K562 (cell line): ENCODE measurements around the gene DYNLT5. TPM values are rescaled to one million over a fixed set of nuclear protein-coding genes. Genes with fewer than 3 reads are reported as not detected.

ENCODE experiments used
- ARHGAP35 ChIP-seq: fragments of 450-650 bp; IDR thresholded peaks from 2 replicates; pipeline ENCODE4 v1.6.1; 2018; ENCODE audit not compliant: partially characterized antibody
- CAMTA2 ChIP-seq: fragments of 250-450 bp; sonication (Bioruptor Pico); conservative IDR thresholded peaks from 2 replicates; pipeline ENCODE4 v1.5.1; 2022
- CHD2 ChIP-seq: IDR thresholded peaks from 2 replicates; pipeline ENCODE4 v1.6.1; 2011; ENCODE audit warnings: low read depth, low read length
- CHD4 ChIP-seq: fragments of 200-600 bp; sonication (generic); IDR thresholded peaks from 3 replicates; pipeline ENCODE4 v1.6.1; 2012; ENCODE audit warnings: low read depth, mild to moderate bottlenecking, mixed read lengths, low read length, inconsistent platforms; ENCODE audit not compliant: insufficient read depth, insufficient replicate concordance, poor library complexity, severe bottlenecking
- DEAF1 ChIP-seq: fragments of 450-650 bp; formaldehyde crosslinking; IDR thresholded peaks from 2 replicates; pipeline ENCODE4 v1.4.0; 2020; ENCODE audit warnings: mild to moderate bottlenecking, moderate library complexity
- EGR1 ChIP-seq: fragments of 450-650 bp; conservative IDR thresholded peaks from 2 replicates; pipeline ENCODE4 v1.6.1; 2017; ENCODE audit warnings: mild to moderate bottlenecking
- HES1 ChIP-seq: fragments of 450-650 bp; IDR thresholded peaks from 2 replicates; pipeline ENCODE4 v1.6.1; 2016; ENCODE audit warnings: low read depth, mild to moderate bottlenecking, moderate library complexity
- HNRNPLL ChIP-seq: fragments of 200-400 bp; formaldehyde crosslinking; IDR thresholded peaks from 2 replicates; pipeline ENCODE4 v1.6.1; 2017; ENCODE audit warnings: low read length, low read depth, mild to moderate bottlenecking; ENCODE audit not compliant: poor library complexity, severe bottlenecking
- KAT8 ChIP-seq: fragments of 450-650 bp; IDR thresholded peaks from 2 replicates; pipeline ENCODE4 v1.6.1; 2016; ENCODE audit warnings: low read depth, mild to moderate bottlenecking
- NFIX ChIP-seq: fragments of 250-450 bp; sonication (Bioruptor Pico); IDR thresholded peaks from 2 replicates; pipeline ENCODE4 v1.4.0; 2020; ENCODE audit warnings: low read depth, mild to moderate bottlenecking, moderate library complexity
- NR2C2 ChIP-seq, 2 experiments: fragments of 200-800 bp in 1 of 2; sonication (Bioruptor generic) in 1 of 2; sonication (generic) in 1 of 2; formaldehyde crosslinking in 1 of 2; IDR thresholded peaks; 2 replicates each; pipeline versions ENCODE4 v1.6.1 to v1.8.0; 2016 to 2022; ENCODE audit warnings: mild to moderate bottlenecking in 1 of 2, missing compliant biosample characterization in 1 of 2, missing genetic modification characterization in 1 of 2, missing genetic modification reagents in 1 of 2
- POLR2AphosphoS2 ChIP-seq: IDR thresholded peaks from 2 replicates; pipeline ENCODE4 v1.6.1; 2012; ENCODE audit warnings: low read length, improper control_type of control experiment
- POLR3A ChIP-seq: IDR thresholded peaks from 2 replicates; pipeline ENCODE4 v1.6.1; 2011; ENCODE audit warnings: borderline replicate concordance, mild to moderate bottlenecking, moderate library complexity; ENCODE audit not compliant: insufficient read length, insufficient read depth; ENCODE audit errors: extremely low read depth
- RBM22 ChIP-seq: fragments of 200-400 bp; formaldehyde crosslinking; IDR thresholded peaks from 2 replicates; pipeline ENCODE4 v1.6.1; 2018; ENCODE audit warnings: low read length, low read depth; ENCODE audit not compliant: poor library complexity, severe bottlenecking
- RFX1 ChIP-seq: fragments of 450-650 bp; IDR thresholded peaks from 2 replicates; pipeline ENCODE4 v1.6.1; 2016; ENCODE audit warnings: mild to moderate bottlenecking, moderate library complexity
- SAFB ChIP-seq: fragments of 200-400 bp; formaldehyde crosslinking; IDR thresholded peaks from 2 replicates; pipeline ENCODE4 v1.6.1; 2017; ENCODE audit warnings: low read depth, low read length, borderline replicate concordance
- SIRT6 ChIP-seq: IDR thresholded peaks from one replicate; pipeline ENCODE4 v1.6.1; 2012; ENCODE audit warnings: low read depth, mild to moderate bottlenecking, control low read depth, inconsistent platforms, low read length, moderate library complexity
- TRIM25 ChIP-seq: fragments of 450-650 bp; IDR thresholded peaks from 2 replicates; pipeline ENCODE4 v1.7.0; 2016; ENCODE audit warnings: borderline replicate concordance
- U2AF2 ChIP-seq: fragments of 200-400 bp; formaldehyde crosslinking; optimal IDR thresholded peaks from 2 replicates; pipeline ENCODE3; 2017; ENCODE audit warnings: low read depth, mild to moderate bottlenecking, low read length
- ZNF124 ChIP-seq: sonication (generic); formaldehyde crosslinking; IDR thresholded peaks from 2 replicates; pipeline ENCODE4 v1.8.1; 2022; ENCODE audit warnings: missing genetic modification reagents
- ZNF24 ChIP-seq: fragments of 450-650 bp; IDR thresholded peaks from 2 replicates; pipeline ENCODE4 v1.6.1; 2016
- ZNF316 ChIP-seq: fragments of 450-650 bp; IDR thresholded peaks from 2 replicates; pipeline ENCODE4 v1.6.1; 2016
- ZNF408 ChIP-seq: fragments of 250-450 bp; sonication (Bioruptor Pico); IDR thresholded peaks from 2 replicates; pipeline ENCODE4 v1.4.0; 2020; ENCODE audit warnings: low read depth, mild to moderate bottlenecking, moderate library complexity
- ZNF41 ChIP-seq: fragments of 250-450 bp; sonication (Bioruptor Pico); conservative IDR thresholded peaks from 2 replicates; pipeline ENCODE4 v1.4.0; 2020; ENCODE audit warnings: mild to moderate bottlenecking
- ZNF584 ChIP-seq: fragments of 200-800 bp; sonication (Bioruptor generic); IDR thresholded peaks from 2 replicates; pipeline ENCODE4 v1.6.1; 2016; ENCODE audit warnings: low read depth, mild to moderate bottlenecking, missing genetic modification characterization, missing compliant biosample characterization
- polyA plus RNA-seq, 8 experiments: library from polyadenylated mRNA; depleted of rRNA in 4 of 8; stranded (reverse) in 5 of 8; unstranded in 3 of 8; fragments of >200 nt; fragmentation: Nextera tagmentation in 2 of 8; fragmentation: Illumina TruSeq in 1 of 8; extraction: Ambion mirVana in 2 of 8; extraction: Trizol in 1 of 8; gene quantifications; 2 replicates each; pipeline versions ENCODE4 v1.2.1 to v1.2.3, GENCODE V29; 2011 to 2014; ENCODE audit warnings: inconsistent platforms in 1 of 8, missing spikeins in 1 of 8
- total RNA-seq, 7 experiments: library from RNA; depleted of rRNA in 6 of 7; stranded (reverse); fragments of >200 nt in 6 of 7; fragmentation: Illumina TruSeq in 2 of 7; extraction: Trizol in 2 of 7; gene quantifications; 2 replicates each; pipeline versions ENCODE4 v1.2.1 to v1.2.3, GENCODE V29; 2011 to 2021; ENCODE audit warnings: low replicate concordance in 1 of 7

DYNLT5 gene
- total and polyA plus RNA-seq, 9 of the 15 experiments (the other 6 are each of a cell fraction or from before 2014, with no cell fraction given) = not detected

DNA sequence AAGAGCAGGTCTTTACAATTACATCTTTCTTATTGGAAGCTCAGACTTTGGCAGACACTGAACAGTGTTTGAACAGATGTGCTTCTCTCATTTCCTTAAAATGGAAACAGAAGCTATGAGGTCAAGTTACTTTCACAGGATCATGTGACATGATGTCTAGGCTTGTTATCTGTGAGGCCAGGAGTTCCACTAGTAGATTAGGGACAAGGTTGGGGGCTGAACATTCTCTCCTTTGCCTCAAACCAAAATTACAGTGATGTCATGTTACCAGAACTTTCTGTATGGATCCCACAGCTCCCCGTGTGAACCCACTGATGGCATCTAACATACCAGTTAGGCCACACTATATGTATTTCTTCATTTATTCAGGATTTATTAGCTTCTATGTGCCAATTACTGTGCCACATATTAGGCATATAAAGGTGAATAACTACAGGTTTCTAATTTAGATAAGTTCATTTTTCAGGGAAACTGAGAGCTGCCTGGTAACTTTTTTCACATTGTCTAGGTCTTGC is 6.0 kb downstream of the DYNLT5 start (continued):
- TF ChIP-seq U2AF2 = no peak
- peak; percentile 66 for TF ChIP-seq HES1
- no peak for TF ChIP-seq CHD2
- TF ChIP-seq CAMTA2 = no peak
- no peak for TF ChIP-seq POLR3A
- peak; percentile 25 for TF ChIP-seq ZNF24
- no peak for TF ChIP-seq SIRT6
- TF ChIP-seq ZNF584 = no peak; the same call in 1 of the 2 replicates
- no peak for TF ChIP-seq CHD4
- TF ChIP-seq POLR2AphosphoS2 = no peak
- TF ChIP-seq RBM22 = no peak
- TF ChIP-seq RFX1 = no peak
- no peak for TF ChIP-seq HNRNPLL
- TF ChIP-seq ARHGAP35 = no peak
- TF ChIP-seq KAT8 = no peak
- no peak for TF ChIP-seq NFIX (CRISPR knock-in tag)
- TF ChIP-seq DEAF1 (CRISPR knock-in tag) = 0 out of 2 replicates have a peak, but pooled peaks have one; percentile 27
- TF ChIP-seq NR2C2 (CRISPR knock-in tag; IDR thresholded peaks at IDR 0.05) = no peak
- peak; percentile 79 for TF ChIP-seq NR2C2 (tag; IDR thresholded peaks at IDR 0.05)
- no peak for TF ChIP-seq TRIM25
- TF ChIP-seq ZNF408 = no peak
- no peak for TF ChIP-seq ZNF41 (CRISPR knock-in tag)
- no peak for TF ChIP-seq SAFB
- no peak for TF ChIP-seq EGR1
- TF ChIP-seq ZNF316 = no peak
- TF ChIP-seq ZNF124 (CRISPR knock-in tag) = no peak
